Renal cortical epithelial cell (primary cell): Measurements from ENCODE around the gene ZBTB5. TPM values are rescaled to one million over a fixed set of nuclear protein-coding genes. Genes with fewer than 3 reads are reported as not detected.
"Not testable (repeated sequence)": the region's sequence is repeated elsewhere in the genome, so short reads cannot be mapped to it uniquely, and the experiment has no call there.

Source experiments
- DNase-seq: peaks from one replicate; pipeline ENCODE4 v3.0.0-alpha.2; 2011; ENCODE audit warnings: low read depth
- total RNA-seq: library from RNA; depleted of rRNA; stranded (reverse); fragments of >200 nt; gene quantifications from 2 replicates; pipeline ENCODE4 v1.2.3, GENCODE V29; 2014

The ZBTB5 gene
- total RNA-seq, 1 donor from 2014 or later: 21.3 TPM

DNA sequence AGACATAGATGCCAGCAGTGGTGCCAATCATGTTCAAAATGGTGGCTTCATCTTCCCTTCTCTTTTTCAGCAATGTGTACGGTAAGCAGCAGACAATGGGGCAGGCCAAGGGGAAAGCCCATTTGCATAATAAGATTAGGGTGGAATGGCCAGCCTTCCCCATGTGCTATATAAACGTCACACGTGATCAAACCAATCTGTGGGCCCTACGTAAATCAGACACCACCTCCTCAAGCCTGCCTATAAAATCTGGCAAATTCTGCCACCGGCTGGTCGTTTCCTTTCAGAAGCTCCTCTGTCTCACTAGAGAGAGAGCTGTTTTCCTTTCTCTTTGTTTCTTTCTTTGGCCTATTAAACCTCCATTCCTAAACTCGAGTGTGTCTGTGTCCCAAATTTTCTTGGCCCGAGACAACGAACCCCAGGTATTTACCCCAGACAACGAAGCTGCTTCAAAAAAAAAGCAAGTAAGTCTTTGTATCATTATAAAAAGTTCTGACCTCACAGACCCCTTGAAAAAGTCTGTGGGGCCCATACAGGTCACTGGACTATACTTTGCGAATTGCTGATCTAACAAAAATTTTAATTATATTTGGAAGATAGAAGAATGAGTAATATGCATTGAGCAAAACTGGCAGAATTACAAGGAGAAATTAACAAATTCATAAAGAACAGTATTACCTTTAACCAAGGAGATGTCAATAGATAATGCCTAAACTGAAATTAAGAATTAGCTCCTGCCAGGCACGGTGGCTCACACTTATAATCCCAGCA is 15.2 kb downstream of the ZBTB5 start:
- DNase-seq: no peak

DNA sequence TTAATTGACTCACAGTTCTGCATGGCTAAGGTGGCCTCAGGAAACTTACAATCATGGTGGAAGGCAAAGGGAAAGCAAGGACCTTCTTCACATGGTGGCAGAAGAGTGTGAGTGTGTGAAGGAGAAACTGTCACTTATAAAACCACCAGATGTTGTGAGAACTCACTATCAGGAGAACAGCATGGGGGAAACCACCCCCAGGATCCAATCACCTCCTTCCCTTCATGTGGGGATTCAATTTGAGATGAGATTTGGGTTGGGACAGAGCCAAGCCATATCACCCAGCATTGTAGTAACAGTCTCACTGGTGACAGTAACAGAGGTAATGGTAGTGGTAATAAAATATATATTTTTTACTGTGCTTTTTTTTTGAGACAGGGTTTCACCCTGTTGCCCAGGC is 18.1 kb downstream of the ZBTB5 start:
- no peak for DNase-seq

DNA sequence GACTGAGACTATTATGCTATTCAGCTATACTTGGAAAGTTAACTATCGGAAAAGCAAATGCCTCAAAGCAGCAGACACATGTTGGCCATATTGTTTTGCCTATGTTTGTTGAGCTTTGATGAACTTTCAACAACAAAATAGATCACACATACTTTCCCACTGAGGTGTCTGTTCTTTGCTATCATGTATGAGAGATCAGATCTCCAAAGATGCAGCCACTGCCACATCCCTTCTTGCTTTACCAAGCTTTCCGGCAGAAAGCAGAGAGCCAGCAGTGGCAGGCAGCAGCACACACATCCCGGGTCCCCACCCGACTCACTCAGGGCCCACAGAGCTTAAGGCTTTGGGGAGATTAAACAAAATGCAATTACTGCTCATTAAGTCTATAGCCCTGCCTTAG is 18.8 kb downstream of the ZBTB5 start:
- DNase-seq: no peak

DNA sequence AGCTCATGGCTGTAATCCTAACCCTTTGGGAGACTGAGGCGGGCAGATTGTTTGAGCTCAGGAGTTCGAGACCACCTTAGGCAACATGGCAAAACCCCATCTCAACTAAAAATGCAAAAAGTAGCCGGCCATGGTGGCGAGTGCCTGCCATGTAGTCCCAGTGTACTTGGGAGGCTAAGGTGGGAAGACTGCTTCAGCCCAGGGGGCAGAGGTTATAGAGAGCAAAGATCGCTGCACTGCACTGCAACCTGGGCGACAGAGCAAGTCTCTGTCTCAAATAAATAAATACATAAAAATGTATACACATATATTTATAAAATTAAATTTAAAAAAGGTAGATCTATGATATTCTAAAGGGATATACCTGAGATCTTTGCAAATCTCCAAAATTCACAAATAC is 19.4 kb downstream of the ZBTB5 start:
- no peak for DNase-seq

DNA sequence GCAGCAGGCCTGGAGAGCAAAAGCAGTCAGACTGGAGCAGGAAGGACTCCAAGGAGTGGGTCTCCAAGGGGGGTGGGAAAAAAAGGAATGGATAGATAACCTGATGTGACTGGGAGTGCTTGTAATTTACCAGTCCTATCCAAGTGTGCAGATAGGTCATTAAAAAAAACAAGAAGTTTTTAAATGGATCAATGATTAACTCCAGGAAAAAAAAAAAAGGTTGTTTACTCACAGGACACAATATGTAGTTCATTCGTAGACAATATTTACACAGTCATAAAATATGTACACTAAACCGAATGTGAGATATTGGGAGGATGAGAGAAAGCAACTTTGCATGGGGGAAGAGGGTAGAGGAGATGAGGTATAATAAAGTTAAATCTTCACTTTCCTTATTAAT is 20.4 kb downstream of the ZBTB5 start:
- no peak for DNase-seq

DNA sequence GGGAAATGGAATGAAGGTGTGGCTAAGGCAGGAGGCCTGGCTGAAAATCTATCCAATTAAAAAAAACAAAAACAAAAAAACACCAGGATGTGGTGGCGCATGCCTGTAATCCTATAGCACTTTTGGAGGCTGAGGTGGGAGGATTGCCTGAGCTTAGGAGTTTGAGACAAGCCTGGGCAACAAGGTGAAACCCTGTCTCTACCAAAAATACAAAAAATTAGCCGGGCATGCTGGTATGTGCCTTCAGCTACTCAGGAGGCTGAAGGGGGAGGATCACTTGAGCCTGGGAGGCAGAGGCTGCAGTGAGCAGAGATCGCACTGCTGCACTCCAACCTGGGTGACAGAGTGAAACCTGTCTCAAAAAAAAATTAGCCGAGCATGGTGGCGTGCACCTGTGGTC is 21.7 kb downstream of the ZBTB5 start:
- DNase-seq: no peak

DNA sequence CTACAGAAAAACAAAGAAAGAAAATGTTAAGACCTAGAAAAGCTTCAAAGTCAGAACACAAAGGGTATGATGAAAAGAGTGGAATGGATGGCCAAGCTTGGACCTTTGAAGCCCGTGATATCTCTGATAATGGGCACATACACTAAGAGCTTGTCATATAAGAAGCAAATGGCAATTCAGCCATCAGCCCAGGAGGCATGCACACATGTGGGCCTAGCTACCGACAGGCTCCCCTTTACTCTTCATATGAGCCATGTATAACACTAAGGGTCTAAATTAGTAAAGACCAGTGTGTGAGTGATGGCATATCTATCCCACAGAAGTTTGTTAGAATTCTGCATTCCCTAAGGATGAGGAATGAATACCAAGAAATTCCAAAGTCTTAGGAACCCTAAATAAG is 22.7 kb downstream of the ZBTB5 start:
- DNase-seq: no peak

DNA sequence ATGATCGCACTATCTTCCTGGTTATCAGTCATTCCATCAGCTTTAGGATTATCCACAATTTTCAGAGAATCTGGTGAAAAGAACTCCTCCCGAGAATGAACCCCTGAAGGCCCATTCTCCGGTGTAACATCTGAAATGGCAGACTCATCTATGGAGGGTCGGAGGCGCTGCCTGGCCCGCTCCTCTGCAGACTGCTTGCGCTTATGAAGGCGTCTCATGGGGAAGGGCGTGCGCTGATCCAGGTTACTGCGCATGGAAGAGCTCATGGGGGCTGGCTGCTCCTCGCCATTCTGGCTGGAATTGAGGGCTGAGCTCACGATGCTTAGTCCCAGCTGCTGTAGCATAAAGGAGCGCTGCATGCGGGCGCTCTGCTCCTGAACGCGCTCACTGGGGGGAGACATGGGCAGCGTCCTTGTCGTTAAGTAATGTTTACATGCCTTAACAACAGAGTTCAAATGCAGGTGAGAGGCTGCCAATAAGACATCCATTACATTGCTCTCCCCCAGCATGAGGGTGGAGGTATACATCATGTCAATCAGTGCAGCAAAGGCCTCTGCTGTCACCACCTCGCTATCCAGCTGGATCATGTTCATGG is 23.4 kb downstream of the ZBTB5 start:
- no peak for DNase-seq

DNA sequence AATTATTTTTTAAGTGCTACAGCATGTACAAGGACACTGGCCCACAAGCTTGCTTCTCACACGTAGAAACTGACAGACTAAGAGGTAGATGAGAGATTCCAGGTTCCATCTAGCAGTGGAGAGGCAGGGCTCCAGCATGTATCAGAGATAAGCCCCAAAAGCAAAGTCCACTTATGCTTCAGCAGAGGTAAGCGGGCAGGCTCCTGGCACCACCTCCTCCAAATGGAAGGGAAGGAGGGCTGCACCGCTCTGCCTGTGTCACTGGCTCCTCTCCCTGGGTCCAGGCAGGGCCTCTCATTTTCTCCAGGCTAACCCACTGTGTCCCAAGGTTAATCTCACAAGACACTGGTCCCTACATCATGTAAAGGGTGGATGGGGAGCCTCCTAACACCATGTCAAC is 26.9 kb downstream of the ZBTB5 start:
- no peak for DNase-seq

DNA sequence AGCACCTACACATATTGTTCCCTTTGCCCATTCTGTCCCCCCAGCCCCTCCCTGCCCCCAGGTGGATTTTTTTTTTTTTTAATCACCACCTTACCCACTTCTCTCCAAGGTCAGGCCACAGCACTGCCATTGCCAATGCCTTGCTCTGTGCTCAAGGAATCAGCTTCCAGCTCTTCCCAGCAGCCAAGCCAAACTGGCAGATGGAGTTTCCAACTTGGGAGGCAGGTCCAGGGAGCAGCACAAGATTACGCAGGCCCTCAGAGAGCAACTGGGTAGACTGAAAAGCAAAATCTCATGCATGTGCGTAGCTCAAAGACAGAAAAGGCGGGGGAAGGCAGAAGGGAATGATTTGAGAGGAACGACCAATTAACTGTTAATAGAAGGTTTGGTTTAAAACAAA is 27.6 kb downstream of the ZBTB5 start:
- no peak for DNase-seq

DNA sequence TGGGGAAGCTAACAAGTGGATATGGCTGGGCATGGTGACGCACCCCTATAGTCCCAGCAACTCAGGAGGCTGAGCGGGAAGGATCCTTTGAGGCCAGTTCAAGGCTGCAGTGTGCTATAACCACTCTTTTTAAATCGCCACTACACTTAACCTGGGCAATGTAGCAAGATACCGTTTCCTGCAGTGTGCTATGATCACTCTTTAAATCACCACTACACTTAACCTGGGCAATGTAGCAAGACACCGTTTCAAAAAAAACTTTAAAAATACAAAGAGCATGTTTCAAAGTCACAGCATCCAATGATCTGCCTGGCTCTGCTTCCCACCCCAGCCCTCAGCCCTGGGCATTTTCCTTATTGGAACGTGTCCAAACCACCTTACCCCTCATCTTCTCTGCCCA is 28.2 kb downstream of the ZBTB5 start:
- DNase-seq: no peak

DNA sequence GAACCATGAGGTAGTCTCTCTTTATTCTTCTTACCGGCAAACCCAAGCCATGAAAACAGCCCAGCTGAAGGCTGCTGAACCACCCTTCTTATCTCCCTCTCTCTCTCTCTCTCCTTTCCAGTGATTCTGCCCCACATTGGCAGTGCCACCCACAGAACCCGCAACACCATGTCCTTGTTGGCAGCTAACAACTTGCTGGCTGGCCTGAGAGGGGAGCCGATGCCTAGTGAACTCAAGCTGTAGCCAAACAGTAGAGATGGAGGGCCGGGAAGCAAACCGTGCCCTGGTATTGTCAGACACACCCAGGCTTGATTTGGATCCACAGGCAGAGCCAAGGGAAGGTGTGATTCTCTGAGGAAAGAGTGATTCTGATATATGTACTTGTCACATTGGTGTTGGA is 28.7 kb downstream of the ZBTB5 start:
- DNase-seq: no peak

DNA sequence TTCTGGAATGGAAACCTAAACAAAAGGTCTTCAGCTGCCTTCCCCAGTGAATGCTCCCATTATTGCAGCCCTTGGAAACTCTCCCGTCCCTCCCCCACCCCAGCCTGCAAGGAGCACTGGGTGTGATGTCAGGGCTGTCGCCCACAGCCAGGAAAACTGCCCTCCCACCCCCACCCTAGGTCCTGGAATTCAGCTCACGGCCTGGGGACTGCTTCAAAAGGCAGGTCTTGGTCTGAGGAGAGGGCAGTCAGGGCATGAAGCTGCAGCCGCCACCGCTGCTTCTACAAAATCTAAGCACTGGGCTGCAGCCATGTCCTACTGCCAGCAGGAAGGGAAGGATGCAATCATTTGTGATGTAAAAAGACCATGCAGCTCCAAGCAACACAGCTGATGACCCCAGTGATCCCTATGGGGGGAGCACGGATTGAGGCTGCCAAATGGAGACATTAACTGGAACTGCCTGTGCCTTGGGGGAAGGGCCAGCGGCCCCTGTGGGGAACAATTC is 31.3 kb downstream of the ZBTB5 start:
- no peak for DNase-seq

DNA sequence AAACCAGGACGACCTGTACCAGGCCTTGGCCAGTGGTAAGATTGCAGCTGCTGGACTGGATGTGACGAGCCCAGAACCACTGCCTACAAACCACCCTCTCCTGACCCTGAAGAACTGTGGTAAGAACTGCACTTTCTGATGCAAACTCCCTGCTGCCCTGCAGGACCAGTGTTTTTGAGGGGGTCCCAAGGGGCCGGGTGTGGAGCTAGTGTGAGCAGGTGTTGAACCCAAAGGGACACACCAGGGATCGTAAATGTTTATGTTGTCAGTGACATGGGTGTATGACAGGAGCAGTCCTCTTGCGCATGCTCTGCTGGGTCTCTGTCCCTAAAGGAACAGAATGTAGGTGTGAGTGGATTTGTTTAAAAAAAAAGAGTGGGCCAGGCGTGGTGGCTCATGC is 33.2 kb downstream of the ZBTB5 start:
- no peak for DNase-seq

DNA sequence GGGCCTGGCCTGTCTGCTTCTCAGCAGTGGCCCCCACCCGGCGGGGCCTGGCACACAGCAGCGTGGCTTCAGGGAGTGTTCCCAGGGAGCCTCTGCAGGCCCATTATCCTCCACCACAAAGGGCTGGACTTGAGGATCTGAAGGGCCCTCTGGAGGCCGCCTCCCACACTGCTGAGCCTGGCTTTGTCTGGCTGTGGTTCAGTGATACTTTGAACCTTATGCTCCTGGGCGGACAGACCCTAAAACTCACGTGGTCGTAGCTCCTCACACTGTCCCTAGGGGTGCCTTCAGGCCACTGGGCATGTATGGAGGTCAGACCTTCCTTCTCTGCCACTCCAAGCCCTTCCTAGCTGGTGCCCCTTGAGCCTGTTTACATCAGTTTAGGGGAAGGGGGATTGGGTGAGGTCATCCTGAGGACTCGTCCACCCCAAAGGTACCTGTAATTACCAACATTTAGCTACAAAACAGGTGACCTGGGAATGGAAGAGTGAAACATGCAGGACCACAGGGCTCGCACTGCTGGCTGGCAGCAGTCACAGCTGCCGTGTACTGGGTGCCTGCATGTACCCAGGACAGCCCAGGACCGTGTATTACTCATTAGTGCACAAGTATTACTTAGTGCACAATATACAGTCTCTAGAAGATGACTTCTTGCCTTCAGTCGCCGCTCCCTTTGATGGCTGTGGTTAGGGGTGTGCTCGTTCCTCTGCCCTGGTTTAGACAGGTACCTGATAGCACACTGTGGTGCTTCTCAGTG is 34.2 kb downstream of the ZBTB5 start:
- DNase-seq: no peak

DNA sequence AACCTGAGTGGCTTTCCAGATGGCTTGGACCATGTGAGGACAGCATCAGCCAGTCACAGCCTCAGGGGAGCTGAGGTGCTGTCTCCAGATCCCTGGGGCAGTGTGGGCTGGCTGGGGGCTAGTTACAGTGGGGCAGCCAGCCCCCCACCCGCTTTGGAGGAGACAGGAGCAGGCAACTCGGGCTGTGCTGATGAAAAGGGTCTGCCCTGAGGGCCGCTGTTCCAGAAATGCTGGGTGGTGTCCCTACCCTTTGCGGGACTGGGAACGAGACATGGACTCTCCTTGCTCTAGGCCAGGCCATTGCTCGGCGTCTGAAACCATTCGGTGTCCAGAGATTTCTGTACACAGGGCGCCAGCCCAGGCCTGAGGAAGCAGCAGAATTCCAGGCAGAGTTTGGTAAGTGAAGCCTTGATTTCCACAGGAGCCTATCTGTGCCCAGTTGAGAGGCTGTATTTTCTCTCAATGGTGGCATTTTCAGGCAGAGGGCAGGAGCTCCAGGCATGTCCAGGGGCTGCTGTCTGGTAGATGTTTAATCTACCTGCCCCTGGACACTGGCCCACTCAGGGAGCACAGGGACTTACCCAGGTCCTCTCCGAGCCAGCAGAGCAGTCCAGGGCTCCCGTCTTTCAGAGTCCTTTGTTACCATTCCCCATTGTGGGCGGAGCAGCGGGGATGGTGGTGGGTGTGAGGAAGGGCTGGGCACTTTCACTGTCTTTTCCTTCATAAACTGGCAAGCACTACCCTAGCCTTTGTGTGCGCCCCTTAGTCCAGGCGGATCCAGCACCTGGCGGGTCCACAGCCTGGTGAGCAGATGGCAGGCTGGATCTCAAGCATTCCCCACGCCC is 35.6 kb downstream of the ZBTB5 start:
- DNase-seq: no peak

DNA sequence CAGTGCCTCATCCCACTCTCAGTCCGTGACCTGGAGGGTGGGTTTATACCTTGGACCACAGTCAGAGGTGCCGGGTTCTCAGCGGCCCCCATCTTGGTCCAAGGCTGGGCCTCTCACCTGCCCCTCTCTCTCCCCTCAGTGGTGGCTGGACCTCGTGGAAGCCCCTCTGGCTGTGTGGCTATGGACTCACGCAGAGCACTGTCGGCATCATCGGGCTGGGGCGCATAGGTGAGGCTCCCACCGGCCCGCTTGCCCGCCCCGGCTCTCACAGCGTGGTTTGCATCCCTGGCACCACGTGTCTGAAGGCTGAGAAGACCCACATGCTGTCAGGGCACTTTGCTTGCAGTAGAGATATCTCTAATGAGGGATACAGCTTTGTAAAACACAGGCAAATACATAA is 36.9 kb downstream of the ZBTB5 start:
- DNase-seq: no peak

DNA sequence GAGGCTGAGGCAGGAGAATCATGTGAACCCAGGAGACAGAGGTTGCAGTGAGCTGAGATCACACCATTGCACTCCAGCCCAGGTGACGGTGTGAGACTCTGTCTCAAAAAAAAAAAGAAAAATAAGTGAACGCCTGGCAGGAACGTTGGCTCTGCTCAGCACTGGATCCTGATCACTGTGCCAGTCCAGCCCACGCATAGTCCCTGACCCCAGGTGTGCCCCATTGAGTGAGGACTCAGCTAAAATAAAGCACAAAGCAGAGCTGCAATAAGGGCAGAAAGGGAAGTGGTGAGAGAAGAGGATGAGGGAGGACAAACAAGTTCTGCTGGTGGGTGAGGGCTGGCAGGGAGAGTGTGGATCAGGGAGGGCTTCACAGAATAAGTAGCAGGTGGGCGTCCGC is 38.4 kb downstream of the ZBTB5 start:
- no peak for DNase-seq

DNA sequence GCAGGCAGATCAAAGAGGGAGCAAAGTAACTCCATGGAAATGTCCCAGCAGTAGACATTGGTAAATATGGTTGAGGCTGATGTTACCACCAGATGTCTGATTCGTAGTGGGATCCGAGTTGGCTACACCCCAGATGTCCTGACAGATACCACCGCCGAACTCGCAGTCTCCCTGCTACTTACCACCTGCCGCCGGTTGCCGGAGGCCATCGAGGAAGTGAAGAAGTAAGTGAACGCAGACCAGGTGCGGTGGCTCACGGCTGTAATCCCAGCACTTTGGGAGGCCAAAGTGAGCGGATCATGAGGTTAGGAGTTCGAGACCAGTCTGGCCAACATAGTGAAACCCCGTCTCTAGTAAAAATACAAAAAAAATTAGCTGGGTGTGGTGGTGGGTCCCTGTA is 38.8 kb downstream of the ZBTB5 start:
- DNase-seq: not testable (repeated sequence)

DNA sequence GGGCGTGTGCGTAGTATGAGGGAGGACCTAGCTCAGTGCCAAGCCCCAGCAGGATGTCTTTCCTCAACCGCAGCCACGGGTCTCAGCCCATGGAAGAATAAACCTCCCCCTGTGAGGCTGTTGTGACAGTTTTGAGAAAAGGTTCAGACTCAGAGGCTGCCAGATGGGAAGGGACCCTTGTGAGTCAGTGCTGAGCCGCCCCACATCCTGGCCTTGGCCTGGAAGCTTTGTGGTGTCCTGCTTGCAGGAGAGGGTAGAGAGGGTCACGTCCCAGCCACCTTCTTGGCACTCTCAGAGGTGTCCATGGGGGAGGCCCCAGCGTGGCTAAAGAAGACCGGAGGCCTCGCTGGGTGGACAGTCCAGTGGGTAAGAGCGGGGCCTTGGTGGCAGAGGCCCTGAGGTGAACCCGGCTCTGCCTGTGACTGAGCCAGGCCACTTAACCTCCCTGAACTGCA is 39.9 kb downstream of the ZBTB5 start:
- DNase-seq: no peak

DNA sequence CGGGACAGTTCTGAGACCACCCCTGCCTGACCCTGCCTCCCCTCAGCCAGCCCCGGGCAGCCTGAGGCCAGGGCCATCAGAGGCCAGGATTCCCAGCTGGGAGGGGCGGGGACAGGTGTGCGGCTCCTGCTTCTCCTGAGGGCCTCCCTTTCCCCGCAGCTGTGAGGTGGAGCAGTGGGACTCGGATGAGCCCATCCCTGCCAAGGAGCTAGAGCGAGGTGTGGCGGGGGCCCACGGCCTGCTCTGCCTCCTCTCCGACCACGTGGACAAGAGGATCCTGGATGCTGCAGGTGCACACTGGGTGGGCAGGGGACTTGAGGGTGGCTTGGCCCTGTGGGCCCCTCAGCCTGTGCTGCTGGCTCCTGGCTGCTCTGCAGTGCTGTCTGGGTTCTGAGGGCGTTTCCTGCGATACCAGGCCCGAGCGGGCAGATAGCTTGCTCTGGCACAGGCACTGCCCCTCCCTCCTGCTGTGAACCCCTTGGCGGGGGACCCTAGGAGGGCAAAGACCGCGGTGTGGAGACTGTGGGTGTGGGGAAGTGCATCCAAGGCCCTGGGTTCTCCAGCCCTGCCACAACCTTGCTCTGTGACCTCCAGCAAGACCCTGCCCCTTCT is 40.5 kb downstream of the ZBTB5 start:
- DNase-seq: no peak
